ENCODE measurements around the gene RFX3.

Gene RFX3

DNA sequence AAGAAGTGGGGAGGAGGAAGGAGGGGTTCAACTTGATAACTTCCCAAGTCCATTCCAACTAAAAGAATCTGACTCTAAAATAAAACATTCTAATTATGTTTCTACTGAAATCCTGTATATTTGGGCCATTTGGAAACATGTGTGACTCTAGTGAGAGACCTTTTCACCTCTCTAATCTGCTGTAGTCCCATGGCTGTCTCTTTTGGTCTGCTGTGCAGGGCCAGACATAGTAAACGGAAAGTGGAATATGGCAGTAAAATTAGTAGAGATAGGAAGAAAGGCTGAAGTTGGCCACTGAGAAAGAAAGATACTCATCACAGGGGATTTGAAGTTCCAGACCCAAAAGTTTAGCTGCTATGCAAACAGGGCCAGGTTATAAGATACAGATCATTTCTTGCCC, 15.9 kb downstream of the RFX3 start:
- DNase-seq (ENCODE audit: extremely low spot score) = no peak
- ChIA-PET CTCF (no interaction called here), POLR2A (no interaction called here)
- TF ChIP-seq, protein P1, sequence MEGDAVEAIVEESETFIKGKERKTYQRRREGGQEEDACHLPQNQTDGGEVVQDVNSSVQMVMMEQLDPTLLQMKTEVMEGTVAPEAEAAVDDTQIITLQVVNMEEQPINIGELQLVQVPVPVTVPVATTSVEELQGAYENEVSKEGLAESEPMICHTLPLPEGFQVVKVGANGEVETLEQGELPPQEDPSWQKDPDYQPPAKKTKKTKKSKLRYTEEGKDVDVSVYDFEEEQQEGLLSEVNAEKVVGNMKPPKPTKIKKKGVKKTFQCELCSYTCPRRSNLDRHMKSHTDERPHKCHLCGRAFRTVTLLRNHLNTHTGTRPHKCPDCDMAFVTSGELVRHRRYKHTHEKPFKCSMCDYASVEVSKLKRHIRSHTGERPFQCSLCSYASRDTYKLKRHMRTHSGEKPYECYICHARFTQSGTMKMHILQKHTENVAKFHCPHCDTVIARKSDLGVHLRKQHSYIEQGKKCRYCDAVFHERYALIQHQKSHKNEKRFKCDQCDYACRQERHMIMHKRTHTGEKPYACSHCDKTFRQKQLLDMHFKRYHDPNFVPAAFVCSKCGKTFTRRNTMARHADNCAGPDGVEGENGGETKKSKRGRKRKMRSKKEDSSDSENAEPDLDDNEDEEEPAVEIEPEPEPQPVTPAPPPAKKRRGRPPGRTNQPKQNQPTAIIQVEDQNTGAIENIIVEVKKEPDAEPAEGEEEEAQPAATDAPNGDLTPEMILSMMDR (IDR thresholded peaks at IDR 0.05; ENCODE audit: control extremely low read depth, extremely low read depth, low read depth, missing control alignments) = no peak

DNA sequence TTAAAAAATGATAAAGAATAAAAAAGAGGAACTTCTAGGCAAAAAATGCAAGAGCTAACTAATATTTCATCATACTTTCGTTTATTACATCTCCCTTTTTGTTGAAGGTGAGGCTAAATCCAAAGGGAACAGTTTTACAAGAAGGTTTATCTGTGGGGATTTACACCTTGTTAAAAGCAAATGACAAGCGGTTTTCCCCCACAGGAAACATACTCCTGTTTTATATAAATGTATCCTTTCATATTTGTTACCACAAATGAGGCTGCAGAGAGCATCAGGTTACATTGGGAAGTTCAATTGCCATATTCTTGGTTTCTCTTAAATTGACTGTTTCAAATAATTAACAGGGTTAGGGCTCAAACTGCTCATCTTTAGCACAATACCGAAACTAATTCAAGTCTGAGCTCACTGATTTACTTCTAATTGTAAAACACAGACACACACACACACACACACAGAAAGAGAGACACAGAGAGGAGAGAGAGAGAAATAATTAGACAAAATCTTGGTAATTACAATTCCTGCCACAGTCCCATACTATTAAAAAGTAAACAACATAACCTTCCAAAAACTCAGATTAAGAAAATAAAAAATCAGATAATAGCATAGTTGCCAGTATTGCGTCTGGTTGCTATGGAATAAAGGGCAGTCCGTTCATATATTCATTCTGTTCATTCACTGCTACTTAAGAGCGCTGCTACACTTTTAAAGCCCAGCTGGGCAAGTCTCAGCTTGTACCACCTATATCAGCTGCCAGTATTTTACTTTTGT, 17.1 kb downstream of the RFX3 start:
- TF ChIP-seq, protein P1 (IDR thresholded peaks at IDR 0.05; ENCODE audit: control extremely low read depth, extremely low read depth, low read depth, missing control alignments) = no peak
- POLR2A ChIA-PET = interaction anchor here (1.7 kb wide), 1 partner anchor 18 kb away, joined by 5 read pairs; no protein-coding TSS in a partner anchor
- CTCF ChIA-PET = interaction anchor here (1.1 to 1.6 kb wide), 5 partner anchors 7 to 268 kb away, joined by 3 to 5 read pairs (median 4); no protein-coding TSS in a partner anchor
- no peak for DNase-seq (ENCODE audit: extremely low spot score)

DNA sequence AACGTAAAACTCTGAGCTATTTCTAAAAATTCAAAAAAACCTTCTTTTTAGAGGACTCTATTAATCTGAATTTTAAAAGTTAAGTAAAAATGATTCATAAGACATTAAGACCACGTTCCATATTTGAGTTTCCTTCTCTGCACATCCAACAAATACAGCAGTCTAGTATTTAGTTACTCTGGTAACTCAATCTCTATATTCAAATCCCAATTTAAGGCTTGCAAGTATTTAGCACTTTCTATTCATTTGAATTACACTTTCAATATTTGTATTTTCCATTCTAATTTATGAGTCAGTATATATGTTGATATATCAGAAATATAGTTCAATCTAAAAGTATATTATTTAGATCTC, 17.7 kb downstream of the RFX3 start:
- CTCF ChIA-PET = interaction anchor here (1.1 to 2.0 kb wide), 6 partner anchors 8 to 267 kb away, joined by 3 to 5 read pairs (median 4); no protein-coding TSS in a partner anchor
- POLR2A ChIA-PET = interaction anchor here (1.7 kb wide), 1 partner anchor 19 kb away, joined by 5 read pairs; no protein-coding TSS in a partner anchor

DNA sequence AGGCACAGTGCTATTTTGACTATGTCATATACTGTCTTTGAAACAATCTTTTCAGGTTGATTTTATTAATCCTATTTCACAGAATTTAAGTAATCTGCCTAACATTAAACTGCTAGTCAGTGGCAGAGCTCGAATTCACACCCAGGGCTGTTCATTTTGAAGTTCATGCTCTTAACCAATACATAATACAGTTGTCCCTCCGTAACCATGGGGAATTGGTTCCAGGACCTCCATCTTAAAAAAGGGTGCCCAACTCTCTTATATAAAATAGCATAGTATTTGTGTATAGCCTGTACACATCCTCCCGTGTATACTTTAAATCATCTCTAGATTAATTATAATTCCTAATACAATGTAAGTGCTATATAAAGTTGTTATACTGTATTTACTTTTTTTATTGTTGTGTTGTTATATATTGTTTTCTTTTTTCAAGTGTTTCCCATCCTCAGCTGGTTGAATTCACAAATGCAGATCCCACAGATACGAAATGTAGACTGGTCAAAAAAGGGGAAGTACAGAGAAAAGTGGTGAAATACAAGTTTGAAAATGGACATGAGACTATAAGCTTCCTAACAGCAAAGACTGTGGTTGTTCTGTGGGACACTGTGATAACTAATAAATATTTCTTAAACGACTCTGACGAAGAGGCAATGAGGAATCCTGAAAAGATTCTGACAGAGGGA, 18.3 kb downstream of the RFX3 start:
- ChIA-PET CTCF (interaction anchor here (0.8 to 2.0 kb wide), 8 partner anchors 8 to 266 kb away, joined by 3 to 5 read pairs (median 4); no protein-coding TSS in a partner anchor), POLR2A (interaction anchor here (1.7 kb wide), 1 partner anchor 20 kb away, joined by 5 read pairs; no protein-coding TSS in a partner anchor)
- TF ChIP-seq, protein P1 (IDR thresholded peaks at IDR 0.05; ENCODE audit: control extremely low read depth, extremely low read depth, low read depth, missing control alignments) = no peak
- peak; percentile 18 for DNase-seq (ENCODE audit: extremely low spot score)

More for the DNA sequence above, 17.7 kb downstream of the RFX3 start:
- TF ChIP-seq, protein P1 (IDR thresholded peaks at IDR 0.05; ENCODE audit: control extremely low read depth, extremely low read depth, low read depth, missing control alignments) = no peak
- no peak for DNase-seq (ENCODE audit: extremely low spot score)

GRCh38 chr9:3506164-3506563, 19.6 kb downstream of the RFX3 start:
- TF ChIP-seq, protein P1 (IDR thresholded peaks at IDR 0.05; ENCODE audit: control extremely low read depth, extremely low read depth, low read depth, missing control alignments) = no peak
- no peak for DNase-seq (ENCODE audit: extremely low spot score)
- ChIA-PET CTCF (interaction anchor here (1.1 to 2.0 kb wide), 2 partner anchors 22 to 28 kb away, joined by 3 to 5 read pairs; no protein-coding TSS in a partner anchor), POLR2A (no interaction called here)

- POLR2A ChIA-PET = interaction anchor here (0.6 kb wide), 1 partner anchor 24 kb away, joined by 3 read pairs; no protein-coding TSS in a partner anchor
- TF ChIP-seq, protein P1 (IDR thresholded peaks at IDR 0.05; ENCODE audit: control extremely low read depth, extremely low read depth, low read depth, missing control alignments) = no peak
- DNase-seq (ENCODE audit: extremely low spot score) = no peak
- CTCF ChIA-PET = no interaction called here
Measured at GRCh38 chr9:3502560-3503398, 23.0 kb downstream of the RFX3 start.

Data from GM10248 (cell line).